Transverse colon (tissue), 4 donors: ENCODE results near the gene CCNA2. TPM values are rescaled to one million over a fixed set of nuclear protein-coding genes. Genes with fewer than 3 reads are reported as not detected.

Source experiments
- DNase-seq: peaks from one replicate; pipeline ENCODE4 v3.0.0-alpha.2; 2019
- H3K27ac ChIP-seq, 4 donors: fragments of 200-600 bp; sonication (generic); 2 replicates each; pipeline ENCODE4 v1.5.1; 2016 to 2018; ENCODE audit warnings: inconsistent platforms in 4 of 4
- H3K27me3 ChIP-seq: fragments of 200-600 bp; sonication (generic); 2 replicates; pipeline ENCODE4 v1.5.1; 2017; ENCODE audit warnings: inconsistent platforms
- H3K36me3 ChIP-seq, 4 donors: fragments of 200-600 bp; sonication (generic); 2 replicates each; pipeline ENCODE4 v1.5.1; 2017 to 2019; ENCODE audit warnings: inconsistent platforms in 4 of 4
- H3K4me1 ChIP-seq, 4 donors: fragments of 200-600 bp; sonication (generic); 2 replicates each; pipeline ENCODE4 v1.5.1; 2017 to 2020; ENCODE audit warnings: inconsistent platforms in 4 of 4
- H3K4me3 ChIP-seq, 4 donors: fragments of 200-600 bp; sonication (generic); 1 replicate in 1 of 4; 2 replicates in 3 of 4; pipeline versions ENCODE4 v1.5.1 to v1.6.1; 2017 to 2019; ENCODE audit warnings: inconsistent platforms in 4 of 4
- H3K9me3 ChIP-seq, 2 donors: fragments of 200-600 bp; sonication (generic); 2 replicates each; pipeline ENCODE4 v1.5.1; 2017 to 2019; ENCODE audit warnings: inconsistent platforms in 2 of 2
- CTCF ChIP-seq, 5 experiments: fragments of 200-600 bp in 3 of 5; fragments of 450-650 bp in 2 of 5; sonication (generic) in 3 of 5; IDR thresholded peaks; 1 replicate in 2 of 5; 2 replicates in 3 of 5; pipeline ENCODE4 v1.5.1; 2016 to 2017; ENCODE audit warnings: antibody characterized with exemption in 5 of 5, inconsistent platforms in 3 of 5, mild to moderate bottlenecking in 2 of 5, moderate library complexity in 1 of 5
- EP300 ChIP-seq: sonication (generic); formaldehyde crosslinking; IDR thresholded peaks from one replicate; pipeline ENCODE4 v1.6.1; 2017; ENCODE audit warnings: antibody characterized with exemption, low read depth
- POLR2A ChIP-seq: fragments of 450-650 bp; IDR thresholded peaks from one replicate; pipeline ENCODE4 v1.6.1; 2016; ENCODE audit warnings: antibody characterized with exemption, mild to moderate bottlenecking, moderate library complexity
- POLR2AphosphoS5 ChIP-seq, 3 donors: sonication (generic); formaldehyde crosslinking; IDR thresholded peaks; one replicate each; pipeline ENCODE4 v1.6.1; 2016; ENCODE audit warnings: antibody characterized with exemption in 3 of 3
- whole genome bisulfite sequencing, 2 donors: methylation state at CpG; one replicate each; pipeline ENCODE4 v1.1.5; 2018; ENCODE audit warnings: low coverage in 1 of 2; 5-methylcytosine and 5-hydroxymethylcytosine counted together
- in situ Hi-C, 4 donors: fragments of 200-750 bp; cut with MboI; loops; one replicate each; pipeline versions ENCODE4 v1.15.0 to v1.15.1; 2017; ENCODE audit warnings: low sequenced_read_pairs in 3 of 4, low pct_ligation_motif_present in 1 of 4, low pct_unique_long_range_greater_than_20kb in 1 of 4
- intact Hi-C: fragments of 100-400 bp; cut with DNase I; formaldehyde crosslinking; loops from one replicate; pipeline ENCODE4 v1.15.1; 2023; ENCODE audit warnings: low total_unique reads
- total RNA-seq, 4 donors: library from RNA; depleted of rRNA; stranded (reverse); fragments of >200 nt; gene quantifications; one replicate each; pipeline ENCODE4 v1.1.0, GENCODE V29; 2016

The CCNA2 gene
- total RNA-seq, 4 donors from 2014 or later = 2.4 to 16.9 (median 3.3) TPM; not detected in 1

- in situ Hi-C loops = no loop called here
- H3K4me1 ChIP-seq = no peaks in the 10 kb centered on the region
- no peak overlapping the region for H3K27ac ChIP-seq
- no peak for DNase-seq
- no peaks in the 10 kb centered on the region for H3K9me3 ChIP-seq
- WGBS, 2 donors = 76 to 77% methylated on average over 2 to 4 of the region's 4 CpGs
- intact Hi-C loops = no loop called here
- H3K36me3 ChIP-seq = no peaks in the 10 kb centered on the region
- no peak for TF ChIP-seq POLR2AphosphoS5 (IDR thresholded peaks at IDR 0.05)
- TF ChIP-seq CTCF (IDR thresholded peaks at IDR 0.05) = no peak
- H3K27me3 ChIP-seq = peaks cover 13% of the 10 kb centered on the region
- no peak overlapping the region for H3K4me3 ChIP-seq
Measured at GRCh38 chr4:121785479-121785878, 38.2 kb downstream of the CCNA2 start.

GRCh38 chr4:121784975-121785374, 38.7 kb downstream of the CCNA2 start:
- Histone ChIP-seq H3K27me3 (peaks cover 13% of the 10 kb centered on the region), H3K4me3 (no peak overlapping the region), H3K36me3 (no peaks in the 10 kb centered on the region), H3K4me1 (no peaks in the 10 kb centered on the region), H3K9me3 (no peaks in the 10 kb centered on the region), H3K27ac (no peak overlapping the region)
- WGBS, 2 donors = 58 to 59% methylated on average over 2 of the region's 2 CpGs
- no peak for TF ChIP-seq POLR2AphosphoS5 (IDR thresholded peaks at IDR 0.05)
- no peak for DNase-seq
- in situ Hi-C loops (no loop called here), intact Hi-C loops (no loop called here)

GRCh38 chr4:121784401-121784800, 39.3 kb downstream of the CCNA2 start:
- 59 to 71% methylated on average over 1 of the region's 1 CpG for WGBS, 2 donors
- no peak for TF ChIP-seq EP300
- no peak for TF ChIP-seq POLR2A
- TF ChIP-seq CTCF (IDR thresholded peaks at IDR 0.05) = no peak
- TF ChIP-seq POLR2AphosphoS5 (IDR thresholded peaks at IDR 0.05) = no peak
- Histone ChIP-seq H3K27me3 (peaks cover 13% of the 10 kb centered on the region), H3K36me3 (no peaks in the 10 kb centered on the region), H3K4me3 (no peak overlapping the region), H3K4me1 (no peaks in the 10 kb centered on the region), H3K27ac (no peak overlapping the region), H3K9me3 (no peaks in the 10 kb centered on the region)
- in situ Hi-C loops (no loop called here), intact Hi-C loops (no loop called here)
- no peak for DNase-seq

- Histone ChIP-seq H3K4me1 (no peaks in the 10 kb centered on the region), H3K9me3 (no peaks in the 10 kb centered on the region), H3K4me3 (no peak overlapping the region), H3K27ac (no peak overlapping the region), H3K36me3 (no peaks in the 10 kb centered on the region), H3K27me3 (peaks cover 13% of the 10 kb centered on the region)
- intact Hi-C loops = no loop called here
- in situ Hi-C loops = no loop called here
- no peak for DNase-seq
- TF ChIP-seq POLR2AphosphoS5 (IDR thresholded peaks at IDR 0.05) = no peak
- no peak for TF ChIP-seq CTCF (IDR thresholded peaks at IDR 0.05)
- no peak for TF ChIP-seq EP300
- WGBS, 2 donors = 57 to 72% methylated on average over 1 of the region's 1 CpG
Measured at GRCh38 chr4:121783210-121783609, 40.5 kb downstream of the CCNA2 start.

- Histone ChIP-seq H3K4me1 (no peaks in the 10 kb centered on the region), H3K36me3 (no peaks in the 10 kb centered on the region), H3K27ac (no peak overlapping the region), H3K4me3 (no peak overlapping the region), H3K27me3 (peaks cover 3% of the 10 kb centered on the region), H3K9me3 (no peaks in the 10 kb centered on the region)
- intact Hi-C loops = no loop called here
- TF ChIP-seq CTCF (IDR thresholded peaks at IDR 0.05) = no peak
- TF ChIP-seq POLR2AphosphoS5 (IDR thresholded peaks at IDR 0.05) = no peak
- no peak for TF ChIP-seq POLR2A
- no peak for TF ChIP-seq EP300
- 62 to 69% methylated on average over 8 of the region's 8 CpGs for WGBS, 2 donors
- in situ Hi-C loops = no loop called here
- DNase-seq = no peak
Measured at GRCh38 chr4:121778991-121779628, 44.6 kb downstream of the CCNA2 start.
